Measurements from ENCODE around the gene PLET1.
"Not testable (repeated sequence)": the region's sequence is repeated elsewhere in the genome, so short reads cannot be mapped to it uniquely, and the experiment has no call there.

Gene PLET1

GRCh38 chr11:112200252-112200651, 60.4 kb downstream of the PLET1 start:
- no peak for DNase-seq (ENCODE audit: insufficient read length, low spot score)
- TF ChIP-seq, protein P1, sequence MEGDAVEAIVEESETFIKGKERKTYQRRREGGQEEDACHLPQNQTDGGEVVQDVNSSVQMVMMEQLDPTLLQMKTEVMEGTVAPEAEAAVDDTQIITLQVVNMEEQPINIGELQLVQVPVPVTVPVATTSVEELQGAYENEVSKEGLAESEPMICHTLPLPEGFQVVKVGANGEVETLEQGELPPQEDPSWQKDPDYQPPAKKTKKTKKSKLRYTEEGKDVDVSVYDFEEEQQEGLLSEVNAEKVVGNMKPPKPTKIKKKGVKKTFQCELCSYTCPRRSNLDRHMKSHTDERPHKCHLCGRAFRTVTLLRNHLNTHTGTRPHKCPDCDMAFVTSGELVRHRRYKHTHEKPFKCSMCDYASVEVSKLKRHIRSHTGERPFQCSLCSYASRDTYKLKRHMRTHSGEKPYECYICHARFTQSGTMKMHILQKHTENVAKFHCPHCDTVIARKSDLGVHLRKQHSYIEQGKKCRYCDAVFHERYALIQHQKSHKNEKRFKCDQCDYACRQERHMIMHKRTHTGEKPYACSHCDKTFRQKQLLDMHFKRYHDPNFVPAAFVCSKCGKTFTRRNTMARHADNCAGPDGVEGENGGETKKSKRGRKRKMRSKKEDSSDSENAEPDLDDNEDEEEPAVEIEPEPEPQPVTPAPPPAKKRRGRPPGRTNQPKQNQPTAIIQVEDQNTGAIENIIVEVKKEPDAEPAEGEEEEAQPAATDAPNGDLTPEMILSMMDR (IDR thresholded peaks at IDR 0.05; ENCODE audit: insufficient read depth, missing control alignments) = no peak
- no peak for FAIRE-seq

- not testable (repeated sequence) for DNase-seq (ENCODE audit: insufficient read length, low spot score); FAIRE-seq
Observed at GRCh38 chr11:112199101-112199500, 61.6 kb downstream of the PLET1 start.
